Tibial artery (tissue), 4 donors: ENCODE data around the gene TM4SF18.
A peak's percentile ranks its signal among the peaks of the same experiment; 100 is the strongest.

ENCODE experiments used
- DNase-seq, 2 donors: peaks; one replicate each; pipeline ENCODE4 v3.0.0-alpha.2; 2019
- H3K27ac ChIP-seq, 2 donors: fragments of 200-600 bp; sonication (generic) in 1 of 2; 1 replicate in 1 of 2; 2 replicates in 1 of 2; pipeline ENCODE4 v1.5.1; 2018 to 2019; ENCODE audit warnings: mild to moderate bottlenecking in 1 of 2
- H3K27me3 ChIP-seq, 2 donors: fragments of 200-600 bp; sonication (generic) in 1 of 2; one replicate each; pipeline versions ENCODE4 v1.5.1 to v1.6.0; 2016 to 2019
- H3K36me3 ChIP-seq, 3 donors: fragments of 200-600 bp; sonication (generic) in 2 of 3; one replicate each; pipeline ENCODE4 v1.5.1; 2016 to 2019; ENCODE audit warnings: mild to moderate bottlenecking in 2 of 3
- H3K4me1 ChIP-seq, 4 donors: fragments of 200-600 bp; sonication (generic) in 2 of 4; 1 replicate in 3 of 4; 2 replicates in 1 of 4; pipeline ENCODE4 v1.5.1; 2016 to 2019
- H3K4me3 ChIP-seq, 2 donors: fragments of 200-600 bp; sonication (generic) in 1 of 2; 1 replicate in 1 of 2; 2 replicates in 1 of 2; pipeline ENCODE4 v1.5.1; 2018 to 2019; ENCODE audit warnings: mild to moderate bottlenecking in 2 of 2
- H3K9me3 ChIP-seq, 3 donors: fragments of 200-600 bp; sonication (generic) in 1 of 3; one replicate each; pipeline ENCODE4 v1.5.1; 2016 to 2019
- intact Hi-C: fragments of 100-400 bp; cut with DNase I; formaldehyde crosslinking; loops from one replicate; pipeline ENCODE4 v1.15.0; 2023; ENCODE audit warnings: low total_unique reads
- TF ChIP-seq, protein P1 (sequence below), 2 experiments: fragments of 200-600 bp in 1 of 2; fragments of 450-650 bp in 1 of 2; IDR thresholded peaks; one replicate each; pipeline ENCODE4 v1.5.1; 2017 to 2019; ENCODE audit warnings: antibody characterized with exemption in 2 of 2, mild to moderate bottlenecking in 1 of 2, moderate library complexity in 1 of 2

The TM4SF18 gene

DNA sequence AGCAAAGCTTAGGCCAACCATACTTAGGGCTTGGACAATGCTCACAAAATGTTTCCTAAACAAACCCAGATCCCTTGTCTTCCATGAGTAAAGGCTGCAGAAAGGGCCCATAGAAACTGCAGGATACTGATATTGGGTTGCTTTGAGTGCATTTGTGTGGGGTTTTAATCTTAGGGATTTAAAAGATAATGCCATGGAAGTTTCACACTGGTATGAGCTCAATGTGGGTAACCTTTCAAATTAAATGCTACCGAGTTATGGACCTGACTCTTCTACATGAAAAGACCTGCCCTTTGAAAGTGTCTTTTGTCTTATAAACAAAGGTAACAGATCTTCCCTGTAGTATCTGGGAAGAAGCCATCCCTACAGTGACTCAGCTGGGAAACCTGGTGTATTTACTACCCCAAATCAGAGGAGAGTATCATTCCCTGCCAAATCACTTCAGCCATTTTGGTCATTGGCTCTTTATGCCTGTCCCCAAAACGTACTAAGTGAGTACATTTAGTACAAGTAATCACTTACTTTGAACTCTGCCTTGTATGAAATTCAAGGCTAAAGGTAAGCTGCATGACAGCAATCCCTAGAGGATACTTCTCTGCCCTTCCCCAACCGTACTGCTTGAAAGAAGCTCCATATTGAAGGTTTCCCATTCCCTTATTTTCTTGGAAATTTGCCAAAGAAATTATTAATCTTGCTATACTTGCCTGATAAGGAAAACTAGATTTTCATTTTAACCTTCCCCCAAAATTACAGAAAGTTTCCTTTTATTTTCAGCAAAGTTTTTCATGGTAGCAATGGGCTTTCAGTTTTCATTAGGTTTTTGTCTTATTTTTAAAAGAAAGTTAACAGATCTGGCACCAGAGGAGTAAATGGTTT, 36.8 kb upstream of the TM4SF18 start:
- H3K4me3 ChIP-seq, result no peak overlapping the region
- no peaks in the 10 kb centered on the region for H3K27me3 ChIP-seq
- H3K36me3 ChIP-seq, result peaks cover 17 to 34% (median 17%) of the 10 kb centered on the region in 3 donors
- peaks cover 0 to 63% (median 5%) of the 10 kb centered on the region in 4 donors for H3K4me1 ChIP-seq
- TF ChIP-seq, protein P1, sequence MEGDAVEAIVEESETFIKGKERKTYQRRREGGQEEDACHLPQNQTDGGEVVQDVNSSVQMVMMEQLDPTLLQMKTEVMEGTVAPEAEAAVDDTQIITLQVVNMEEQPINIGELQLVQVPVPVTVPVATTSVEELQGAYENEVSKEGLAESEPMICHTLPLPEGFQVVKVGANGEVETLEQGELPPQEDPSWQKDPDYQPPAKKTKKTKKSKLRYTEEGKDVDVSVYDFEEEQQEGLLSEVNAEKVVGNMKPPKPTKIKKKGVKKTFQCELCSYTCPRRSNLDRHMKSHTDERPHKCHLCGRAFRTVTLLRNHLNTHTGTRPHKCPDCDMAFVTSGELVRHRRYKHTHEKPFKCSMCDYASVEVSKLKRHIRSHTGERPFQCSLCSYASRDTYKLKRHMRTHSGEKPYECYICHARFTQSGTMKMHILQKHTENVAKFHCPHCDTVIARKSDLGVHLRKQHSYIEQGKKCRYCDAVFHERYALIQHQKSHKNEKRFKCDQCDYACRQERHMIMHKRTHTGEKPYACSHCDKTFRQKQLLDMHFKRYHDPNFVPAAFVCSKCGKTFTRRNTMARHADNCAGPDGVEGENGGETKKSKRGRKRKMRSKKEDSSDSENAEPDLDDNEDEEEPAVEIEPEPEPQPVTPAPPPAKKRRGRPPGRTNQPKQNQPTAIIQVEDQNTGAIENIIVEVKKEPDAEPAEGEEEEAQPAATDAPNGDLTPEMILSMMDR (IDR thresholded peaks at IDR 0.05), result no peak
- H3K27ac ChIP-seq, result peak overlapping the region in 1 of 2 donors; percentile 12
- no peaks in the 10 kb centered on the region for H3K9me3 ChIP-seq
- intact Hi-C loops, result no loop called here
- no peak for DNase-seq

- Histone ChIP-seq H3K4me1 (peaks cover 0 to 50% (median 2%) of the 10 kb centered on the region in 4 donors), H3K4me3 (no peak overlapping the region), H3K27ac (peak overlapping the region in 1 of 2 donors; percentile 12), H3K36me3 (peaks cover 8 to 25% (median 14%) of the 10 kb centered on the region in 3 donors), H3K27me3 (no peaks in the 10 kb centered on the region), H3K9me3 (no peaks in the 10 kb centered on the region)
- intact Hi-C loops, result no loop called here
- TF ChIP-seq, protein P1 (IDR thresholded peaks at IDR 0.05), result no peak
- no peak for DNase-seq
Observed at GRCh38 chr3:149368674-149369497, 35.5 kb upstream of the TM4SF18 start.

DNA sequence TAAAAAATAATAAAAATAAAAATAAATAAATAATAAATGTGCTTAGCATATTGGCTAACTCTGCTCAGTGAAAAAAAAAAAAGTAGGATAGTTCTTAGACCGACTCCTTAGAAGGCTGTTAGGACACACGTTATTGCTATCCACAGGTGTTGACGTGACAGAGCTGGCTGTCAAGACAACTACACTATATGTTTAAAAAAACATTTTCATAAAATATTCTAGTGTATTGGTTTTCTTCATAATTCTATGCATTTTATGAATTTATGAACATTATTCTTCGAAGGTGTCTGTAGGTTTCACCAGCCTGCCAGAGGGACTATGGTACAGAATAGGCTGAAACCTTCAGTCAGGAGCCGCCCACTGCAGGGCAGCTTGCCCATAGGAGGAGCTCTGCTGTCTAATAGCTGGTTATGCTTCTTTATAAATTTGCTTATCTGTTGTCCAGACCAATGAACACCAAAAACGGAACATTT, 34.8 kb upstream of the TM4SF18 start:
- no peak overlapping the region for H3K4me3 ChIP-seq
- H3K36me3 ChIP-seq, result peaks cover 8 to 25% (median 14%) of the 10 kb centered on the region in 3 donors
- TF ChIP-seq, protein P1 (IDR thresholded peaks at IDR 0.05), result no peak
- peaks cover 0 to 43% (median under 1%) of the 10 kb centered on the region in 4 donors for H3K4me1 ChIP-seq
- no peak overlapping the region for H3K27ac ChIP-seq
- DNase-seq, result no peak
- H3K27me3 ChIP-seq, result no peaks in the 10 kb centered on the region
- intact Hi-C loops, result no loop called here
- no peaks in the 10 kb centered on the region for H3K9me3 ChIP-seq

- intact Hi-C loops, result no loop called here
- H3K4me1 ChIP-seq, result peaks cover 0 to 33% (median 0%) of the 10 kb centered on the region in 4 donors
- no peaks in the 10 kb centered on the region for H3K27me3 ChIP-seq
- peaks cover 0 to 25% (median 14%) of the 10 kb centered on the region in 3 donors for H3K36me3 ChIP-seq
- no peak overlapping the region for H3K4me3 ChIP-seq
- H3K9me3 ChIP-seq, result no peaks in the 10 kb centered on the region
- DNase-seq, result no peak
- TF ChIP-seq, protein P1 (IDR thresholded peaks at IDR 0.05), result no peak
- no peak overlapping the region for H3K27ac ChIP-seq
Observed at GRCh38 chr3:149366941-149367840, 33.8 kb upstream of the TM4SF18 start.

DNA sequence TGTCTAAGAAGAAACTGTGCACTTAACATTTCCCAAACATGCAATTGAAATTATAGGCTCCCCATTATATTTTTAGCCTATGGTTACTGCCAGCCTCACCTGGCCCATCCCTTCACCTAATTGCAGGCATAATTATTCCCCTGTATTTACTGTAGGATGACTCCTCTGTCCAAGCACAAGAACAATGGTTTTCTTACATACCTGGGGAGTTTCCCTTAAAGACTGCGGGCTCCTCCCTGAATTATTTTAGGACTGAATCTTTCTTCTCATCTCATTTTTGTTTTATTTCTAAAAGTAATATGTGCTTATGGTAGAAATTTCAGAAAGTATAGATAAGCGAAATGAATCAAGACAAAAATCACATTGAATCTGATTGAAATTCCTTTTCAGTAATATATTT, 32.6 kb upstream of the TM4SF18 start:
- Histone ChIP-seq H3K9me3 (no peaks in the 10 kb centered on the region), H3K27ac (no peak overlapping the region), H3K4me1 (peaks cover 0 to 21% (median 0%) of the 10 kb centered on the region in 4 donors), H3K27me3 (no peaks in the 10 kb centered on the region), H3K4me3 (no peak overlapping the region), H3K36me3 (peaks cover 0 to 21% (median 10%) of the 10 kb centered on the region in 3 donors)
- no peak for DNase-seq
- TF ChIP-seq, protein P1 (IDR thresholded peaks at IDR 0.05), result no peak
- intact Hi-C loops, result no loop called here
